HepG2 (cell line): ENCODE measurements around the gene PKP3. TPM values are rescaled to one million over a fixed set of nuclear protein-coding genes. Genes with fewer than 3 reads are reported as not detected.

Experiments used
- AFF4 ChIP-seq: sonication (generic); formaldehyde crosslinking; IDR thresholded peaks from 2 replicates; pipeline ENCODE4 v1.4.0; 2020; ENCODE audit warnings: missing genetic modification reagents
- ATF7-NPFF ChIP-seq: sonication (generic); formaldehyde crosslinking; IDR thresholded peaks from 2 replicates; pipeline ENCODE4 v1.8.1; 2023; ENCODE audit warnings: mild to moderate bottlenecking, low read depth, missing genetic modification reagents, moderate library complexity
- ATM ChIP-seq: fragments of 450-650 bp; IDR thresholded peaks from 2 replicates; pipeline ENCODE4 v1.7.1; 2017; ENCODE audit warnings: mild to moderate bottlenecking, borderline replicate concordance
- CC2D1A ChIP-seq: sonication (generic); formaldehyde crosslinking; IDR thresholded peaks from 2 replicates; pipeline ENCODE4 v1.8.1; 2023; ENCODE audit warnings: mild to moderate bottlenecking, missing genetic modification reagents
- KAT7 ChIP-seq: IDR thresholded peaks from 2 replicates; pipeline ENCODE4 v1.6.1; 2018; ENCODE audit warnings: borderline replicate concordance, missing compliant biosample characterization
- NCOA5 ChIP-seq: sonication (generic); formaldehyde crosslinking; IDR thresholded peaks from 2 replicates; pipeline ENCODE4 v1.4.0; 2020; ENCODE audit warnings: missing genetic modification reagents
- PBX3 ChIP-seq: sonication (generic); formaldehyde crosslinking; IDR thresholded peaks from 2 replicates; pipeline ENCODE4 v1.8.1; 2023; ENCODE audit warnings: missing genetic modification reagents, inconsistent platforms, borderline replicate concordance
- POLR2G ChIP-seq: fragments of 200-400 bp; formaldehyde crosslinking; IDR thresholded peaks from 2 replicates; pipeline ENCODE4 v1.6.1; 2018; ENCODE audit warnings: mild to moderate bottlenecking, low read depth, low read length, moderate library complexity
- ZBTB3 ChIP-seq: sonication (generic); formaldehyde crosslinking; IDR thresholded peaks from 2 replicates; pipeline ENCODE4 v1.4.0; 2020; ENCODE audit warnings: low read depth, mild to moderate bottlenecking, moderate library complexity, missing genetic modification reagents, borderline replicate concordance
- ZBTB39 ChIP-seq: sonication (generic); formaldehyde crosslinking; IDR thresholded peaks from 2 replicates; pipeline ENCODE4 v1.5.0; 2020; ENCODE audit warnings: missing genetic modification reagents
- ZNF124 ChIP-seq: sonication (generic); formaldehyde crosslinking; IDR thresholded peaks from 2 replicates; pipeline ENCODE4 v1.4.0; 2020; ENCODE audit warnings: missing genetic modification reagents
- ZNF160 ChIP-seq: sonication (generic); formaldehyde crosslinking; IDR thresholded peaks from 2 replicates; pipeline ENCODE4 v1.8.0; 2022; ENCODE audit warnings: mild to moderate bottlenecking, inconsistent platforms, missing genetic modification reagents
- ZNF766 ChIP-seq: sonication (generic); formaldehyde crosslinking; IDR thresholded peaks from 2 replicates; pipeline ENCODE4 v1.5.0; 2020; ENCODE audit warnings: missing genetic modification reagents, borderline replicate concordance
- polyA plus RNA-seq, 8 experiments: library from polyadenylated mRNA; depleted of rRNA in 3 of 8; stranded (reverse) in 7 of 8; unstranded in 1 of 8; fragments of >200 nt; fragmentation: Illumina TruSeq in 4 of 8; extraction: Trizol in 4 of 8; gene quantifications; 2 replicates each; pipeline versions ENCODE4 v1.2.1 to v1.2.3, GENCODE V29; 2011 to 2016; ENCODE audit warnings: low read depth in 4 of 8, missing spikeins in 1 of 8, mixed read lengths in 1 of 8; ENCODE audit not compliant: insufficient read depth in 1 of 8
- total RNA-seq, 5 experiments: library from RNA; depleted of rRNA; stranded (reverse); fragments of >200 nt; fragmentation: Illumina TruSeq; extraction: Trizol; gene quantifications; 2 replicates each; pipeline ENCODE4 v1.2.3, GENCODE V29; 2016; ENCODE audit warnings: low read depth in 1 of 5
- TF ChIP-seq, protein P1 (sequence below): sonication (generic); formaldehyde crosslinking; IDR thresholded peaks from 2 replicates; pipeline ENCODE4 v1.8.0; 2022; ENCODE audit warnings: mild to moderate bottlenecking, missing genetic modification reagents
- TF ChIP-seq, protein P2 (sequence below): sonication (generic); formaldehyde crosslinking; IDR thresholded peaks from 2 replicates; pipeline ENCODE4 v1.4.0; 2020; ENCODE audit warnings: missing genetic modification reagents, low read depth, mild to moderate bottlenecking, borderline replicate concordance
- TF ChIP-seq, protein P3 (sequence below): sonication (generic); formaldehyde crosslinking; IDR thresholded peaks from 2 replicates; pipeline ENCODE4 v1.4.0; 2020; ENCODE audit warnings: mild to moderate bottlenecking, low read depth, missing genetic modification reagents

PKP3 gene
- total and polyA plus RNA-seq, 2 of the 13 experiments (the other 11 are each of a cell fraction or from before 2014, with no cell fraction given), result 18.0 to 28.7 TPM

DNA sequence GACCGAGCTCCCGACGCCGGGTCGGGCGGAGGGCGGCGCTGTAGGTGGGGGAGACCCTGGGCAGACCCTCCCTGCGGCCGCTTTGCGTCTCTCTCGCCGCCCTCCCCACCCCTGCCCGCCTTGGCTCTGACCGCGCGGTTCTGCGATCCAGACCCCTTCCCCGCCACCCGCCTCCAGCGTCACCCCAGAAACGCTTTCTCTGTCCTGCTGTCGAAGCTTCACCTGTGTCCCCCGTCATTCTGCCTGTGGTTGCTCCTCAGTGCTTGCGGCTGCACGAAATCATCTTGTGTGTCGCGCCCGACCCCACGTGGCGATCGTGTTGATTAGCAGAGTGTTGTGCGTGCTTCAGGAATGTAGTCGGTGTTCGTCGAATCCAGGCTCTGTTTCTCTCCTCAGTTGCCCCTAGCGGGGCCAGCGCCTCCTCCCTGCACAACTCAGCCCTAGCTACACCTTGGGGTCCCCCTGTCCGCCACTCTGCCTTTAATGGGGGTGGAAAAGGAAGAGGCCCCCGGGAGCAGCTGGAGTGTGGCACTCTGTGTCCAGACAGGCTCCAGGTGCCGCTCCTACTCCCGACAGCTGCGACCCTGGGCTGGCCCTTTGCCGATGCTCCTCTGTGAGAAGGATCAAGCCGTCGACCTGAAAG is 56.9 kb downstream of the PKP3 start (continued):
- no peak for TF ChIP-seq POLR2G
- TF ChIP-seq ZNF160, result no peak
- TF ChIP-seq ATM, result no peak
- TF ChIP-seq, protein P1, sequence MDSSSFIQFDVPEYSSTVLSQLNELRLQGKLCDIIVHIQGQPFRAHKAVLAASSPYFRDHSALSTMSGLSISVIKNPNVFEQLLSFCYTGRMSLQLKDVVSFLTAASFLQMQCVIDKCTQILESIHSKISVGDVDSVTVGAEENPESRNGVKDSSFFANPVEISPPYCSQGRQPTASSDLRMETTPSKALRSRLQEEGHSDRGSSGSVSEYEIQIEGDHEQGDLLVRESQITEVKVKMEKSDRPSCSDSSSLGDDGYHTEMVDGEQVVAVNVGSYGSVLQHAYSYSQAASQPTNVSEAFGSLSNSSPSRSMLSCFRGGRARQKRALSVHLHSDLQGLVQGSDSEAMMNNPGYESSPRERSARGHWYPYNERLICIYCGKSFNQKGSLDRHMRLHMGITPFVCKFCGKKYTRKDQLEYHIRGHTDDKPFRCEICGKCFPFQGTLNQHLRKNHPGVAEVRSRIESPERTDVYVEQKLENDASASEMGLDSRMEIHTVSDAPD (CRISPR knock-in tag), result no peak
- TF ChIP-seq ZNF766 (CRISPR knock-in tag), result no peak
- TF ChIP-seq ATF7-NPFF (CRISPR knock-in tag), result 0 out of 2 replicates have a peak, but pooled peaks have one; percentile 5
- TF ChIP-seq ZBTB39 (CRISPR knock-in tag), result no peak
- TF ChIP-seq NCOA5 (CRISPR knock-in tag), result no peak
- no peak for TF ChIP-seq ZNF124 (CRISPR knock-in tag)
- no peak for TF ChIP-seq CC2D1A (CRISPR knock-in tag)
- TF ChIP-seq, protein P2, sequence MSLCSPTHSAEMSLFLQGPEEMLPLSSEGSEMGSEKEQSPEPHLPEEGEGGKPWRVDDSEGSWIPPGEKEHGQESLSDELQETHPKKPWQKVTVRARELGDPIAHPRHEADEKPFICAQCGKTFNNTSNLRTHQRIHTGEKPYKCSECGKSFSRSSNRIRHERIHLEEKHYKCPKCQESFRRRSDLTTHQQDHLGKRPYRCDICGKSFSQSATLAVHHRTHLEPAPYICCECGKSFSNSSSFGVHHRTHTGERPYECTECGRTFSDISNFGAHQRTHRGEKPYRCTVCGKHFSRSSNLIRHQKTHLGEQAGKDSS (CRISPR knock-in tag), result no peak
- no peak for TF ChIP-seq AFF4 (CRISPR knock-in tag)
- TF ChIP-seq PBX3 (CRISPR knock-in tag), result no peak
- no peak for TF ChIP-seq KAT7 (CRISPR knock-in tag)
- no peak for TF ChIP-seq ZBTB3 (CRISPR knock-in tag)
- TF ChIP-seq, protein P3, sequence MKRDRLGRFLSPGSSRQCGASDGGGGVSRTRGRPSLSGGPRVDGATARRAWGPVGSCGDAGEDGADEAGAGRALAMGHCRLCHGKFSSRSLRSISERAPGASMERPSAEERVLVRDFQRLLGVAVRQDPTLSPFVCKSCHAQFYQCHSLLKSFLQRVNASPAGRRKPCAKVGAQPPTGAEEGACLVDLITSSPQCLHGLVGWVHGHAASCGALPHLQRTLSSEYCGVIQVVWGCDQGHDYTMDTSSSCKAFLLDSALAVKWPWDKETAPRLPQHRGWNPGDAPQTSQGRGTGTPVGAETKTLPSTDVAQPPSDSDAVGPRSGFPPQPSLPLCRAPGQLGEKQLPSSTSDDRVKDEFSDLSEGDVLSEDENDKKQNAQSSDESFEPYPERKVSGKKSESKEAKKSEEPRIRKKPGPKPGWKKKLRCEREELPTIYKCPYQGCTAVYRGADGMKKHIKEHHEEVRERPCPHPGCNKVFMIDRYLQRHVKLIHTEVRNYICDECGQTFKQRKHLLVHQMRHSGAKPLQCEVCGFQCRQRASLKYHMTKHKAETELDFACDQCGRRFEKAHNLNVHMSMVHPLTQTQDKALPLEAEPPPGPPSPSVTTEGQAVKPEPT (CRISPR knock-in tag), result no peak
